Suppressor macrophage treated with lipopolysaccharide for 4 hours (primary cell): ENCODE measurements around the gene TMEM108.

Experiments used
- DNase-seq: peaks from one replicate; pipeline ENCODE4 v3.0.0-alpha.2; 2020

The TMEM108 gene

DNA sequence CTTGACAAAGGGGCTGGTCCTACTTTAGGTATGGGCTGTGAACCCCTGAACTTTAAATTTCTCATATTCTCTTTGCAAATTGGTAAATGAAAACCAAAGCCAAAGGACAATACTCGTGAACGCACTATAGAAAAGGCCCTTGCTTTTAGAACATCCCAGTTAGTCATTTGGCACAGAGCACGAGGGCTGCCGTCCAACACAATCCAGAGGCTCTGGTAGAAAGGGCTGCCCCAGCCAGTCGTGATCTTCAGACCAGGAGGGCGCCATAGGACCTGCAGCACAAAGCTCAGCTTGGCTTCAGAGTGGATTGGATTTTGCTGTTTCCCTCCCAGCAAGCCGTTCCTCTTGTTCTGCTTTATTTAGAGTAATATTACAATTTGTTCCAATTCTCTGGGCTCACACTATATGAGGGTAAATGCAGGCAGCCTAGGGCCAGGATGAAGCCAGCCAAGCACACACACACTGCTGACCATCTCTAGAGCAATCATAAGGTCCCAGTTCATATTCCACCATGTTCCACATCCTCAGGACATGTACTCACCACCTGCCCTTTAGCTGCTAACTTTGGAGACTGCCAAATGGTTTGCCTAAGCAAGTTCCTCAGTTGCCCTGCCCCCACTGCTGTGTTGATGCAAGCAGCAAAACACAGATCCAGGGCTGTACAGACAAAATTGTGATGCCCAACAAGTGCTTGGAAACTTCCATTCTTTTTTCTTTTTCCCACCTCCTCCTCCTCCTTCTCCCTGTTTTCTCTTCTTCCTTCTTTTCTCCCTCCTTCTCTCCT is 355.7 kb downstream of the TMEM108 start:
- no peak for DNase-seq

DNA sequence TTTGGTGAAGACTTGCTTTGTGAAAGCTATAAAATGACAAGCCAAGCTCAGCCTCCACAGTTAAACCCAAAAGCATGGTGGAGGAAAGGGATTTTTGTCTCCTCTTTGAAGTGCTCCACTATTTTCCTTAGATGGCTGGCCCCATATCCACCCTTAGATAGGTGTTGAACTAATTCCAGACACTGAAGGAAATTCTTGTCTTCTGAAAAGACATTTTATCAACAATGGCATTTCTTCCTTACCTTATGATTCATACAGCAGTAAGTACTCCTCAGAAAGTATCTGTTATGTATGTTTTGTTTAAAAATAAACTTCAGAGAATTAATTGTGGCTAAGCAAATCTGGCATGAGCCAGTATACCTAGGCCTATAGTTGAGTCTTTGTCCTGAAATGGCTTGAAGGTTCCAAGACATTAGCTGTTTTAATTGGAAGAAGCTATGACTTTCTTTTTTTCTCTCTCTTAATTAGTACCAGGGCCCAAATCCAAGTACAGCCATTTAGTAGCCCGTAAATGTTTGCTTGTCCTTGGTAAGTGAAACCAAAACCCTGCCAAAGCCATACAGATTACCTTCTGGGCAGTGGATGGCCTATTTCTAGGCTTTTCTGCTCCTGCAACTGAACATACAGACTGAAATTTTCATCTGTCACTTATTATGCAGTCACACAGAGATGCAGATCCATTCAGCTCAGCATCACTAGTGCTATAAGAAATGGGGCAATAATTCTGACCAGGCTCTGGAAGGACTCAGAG is 356.5 kb downstream of the TMEM108 start:
- no peak for DNase-seq

DNA sequence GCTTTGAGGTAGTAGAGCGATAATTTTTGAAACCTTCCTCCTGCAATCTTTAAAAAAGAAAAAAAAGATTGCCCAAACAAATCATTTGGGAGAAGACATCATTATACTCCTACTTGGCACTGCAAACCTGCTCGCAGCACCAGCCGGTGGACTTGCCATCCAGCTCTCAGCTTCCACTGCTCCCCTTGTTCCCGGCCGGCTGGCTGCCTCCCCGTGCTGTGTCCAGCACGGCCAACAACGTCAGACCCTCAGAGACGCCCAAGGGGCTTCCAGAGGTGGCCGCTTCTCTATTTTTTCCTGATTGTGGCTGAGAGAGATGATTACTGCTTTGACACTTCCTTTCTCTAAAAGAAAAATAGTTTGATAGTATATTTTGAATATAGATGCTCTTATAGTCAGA is 358.7 kb downstream of the TMEM108 start:
- no peak for DNase-seq

DNA sequence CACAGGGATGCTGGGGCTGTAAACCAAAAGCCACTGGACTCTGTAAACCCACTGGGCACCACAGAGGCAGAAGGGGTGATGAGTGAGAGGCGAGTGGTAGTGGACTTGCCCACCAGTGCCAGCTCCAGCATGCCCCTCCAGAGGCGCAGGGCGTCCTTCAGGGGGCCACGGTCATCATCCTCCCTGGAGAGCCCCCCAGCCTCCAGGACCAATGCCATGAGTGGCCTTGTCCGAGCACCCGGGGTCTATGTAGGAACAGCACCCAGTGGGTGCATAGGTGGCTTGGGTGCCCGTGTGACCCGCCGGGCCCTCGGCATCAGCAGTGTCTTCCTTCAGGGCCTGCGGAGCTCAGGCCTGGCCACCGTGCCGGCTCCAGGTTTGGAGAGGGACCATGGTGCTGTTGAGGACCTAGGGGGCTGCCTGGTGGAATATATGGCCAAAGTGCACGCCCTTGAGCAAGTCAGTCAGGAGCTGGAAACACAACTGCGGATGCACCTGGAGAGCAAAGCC is 361.9 kb downstream of the TMEM108 start, which contains the start of gene BFSP2:
TSS of gene BFSP2 (plus strand) at position 51 of the 510 bp plus-strand sequence. CDS start at position 79, 28 bp downstream.
- DNase-seq, result no peak

DNA sequence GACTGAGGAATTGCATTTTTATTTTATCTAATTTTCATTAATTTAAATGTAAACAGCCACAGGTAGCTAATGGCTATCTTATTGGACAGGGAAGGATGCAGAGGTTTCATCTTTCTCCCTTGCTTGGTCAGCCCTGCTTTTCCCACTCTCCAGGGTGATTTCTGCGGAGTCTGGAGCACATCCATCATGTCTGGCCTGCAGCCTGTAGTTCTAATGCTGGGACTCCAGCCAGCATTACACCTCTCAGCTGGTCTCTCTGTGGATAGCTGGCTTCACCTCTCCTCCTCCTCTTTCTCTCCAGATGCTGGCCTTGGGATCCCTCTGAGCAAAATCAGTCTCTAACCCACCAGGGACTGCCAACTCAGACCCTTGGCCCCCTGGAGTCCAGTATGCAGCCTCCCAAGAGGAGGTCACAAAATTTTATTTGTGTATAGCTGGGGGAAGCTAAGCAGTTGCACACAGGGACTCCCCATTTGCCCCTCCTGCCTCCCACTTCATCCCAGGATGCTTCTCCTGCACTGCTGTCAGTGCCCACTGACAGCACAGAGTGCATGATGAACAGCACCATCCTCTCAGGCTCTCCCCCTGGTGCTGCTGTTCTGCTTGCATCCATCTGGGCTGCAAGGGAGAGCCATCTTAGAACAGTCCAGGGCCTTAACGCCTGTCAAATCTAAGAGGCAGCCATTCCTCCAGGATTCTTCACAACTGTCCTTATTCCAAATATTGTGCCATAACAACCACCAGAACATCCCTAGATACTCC is 363.4 kb downstream of the TMEM108 start:
- DNase-seq, result no peak

DNA sequence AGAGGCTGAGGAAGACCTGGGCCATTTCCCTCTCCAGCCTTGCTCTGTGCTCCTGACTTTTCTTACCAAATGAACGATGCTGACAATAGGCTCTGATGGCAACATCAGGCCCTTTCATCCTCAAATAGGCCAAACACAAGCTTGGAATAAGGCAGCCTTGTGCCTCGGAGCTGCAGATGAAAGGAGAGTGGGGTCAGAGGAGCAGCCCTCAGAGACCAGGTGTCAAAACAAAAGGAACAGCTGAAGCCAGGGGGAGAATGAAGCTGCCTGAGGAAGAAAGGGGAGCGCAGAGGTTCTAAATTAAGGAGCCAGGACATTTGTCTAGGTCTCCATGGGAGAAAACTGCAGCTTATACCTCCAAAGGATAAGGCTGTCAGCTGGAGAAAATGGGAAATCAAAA is 366.7 kb downstream of the TMEM108 start:
- DNase-seq, result no peak

DNA sequence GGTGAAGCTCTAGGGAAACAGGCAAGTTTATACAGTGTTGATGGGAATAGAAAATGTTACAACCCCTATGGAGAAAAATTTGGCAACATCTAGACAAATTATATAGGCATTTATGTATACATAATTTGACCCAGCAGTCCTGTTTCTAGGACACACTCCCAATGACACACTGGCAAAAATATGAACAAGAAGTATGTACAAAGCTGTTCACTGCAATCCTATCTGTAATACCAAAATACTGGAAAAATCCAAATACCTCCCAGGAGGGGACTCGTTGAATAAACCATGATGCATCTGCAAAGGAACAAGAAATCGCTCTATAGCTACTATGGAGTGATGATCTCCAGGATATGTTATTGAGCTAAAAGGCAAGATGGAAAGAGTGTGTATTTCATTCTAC is 370.2 kb downstream of the TMEM108 start:
- DNase-seq, result no peak

DNA sequence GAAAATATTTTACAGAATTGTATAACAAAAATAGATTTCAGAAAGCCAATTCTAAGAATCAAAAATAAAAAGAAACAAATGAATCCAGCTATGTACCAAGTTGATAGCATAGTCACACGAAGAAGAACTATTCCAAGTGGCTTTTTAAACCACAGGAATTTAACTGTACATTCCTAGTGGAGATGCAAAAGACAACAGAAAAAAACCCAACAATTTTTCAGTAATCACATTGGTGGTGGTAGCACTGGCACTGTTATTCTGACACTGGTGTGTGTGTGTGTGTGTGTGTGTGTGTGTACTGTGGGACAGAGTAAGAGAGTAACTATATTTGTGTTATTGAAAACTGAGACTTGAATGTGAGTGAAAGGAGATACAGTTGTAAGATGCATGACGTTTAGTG is 370.8 kb downstream of the TMEM108 start:
- no peak for DNase-seq

DNA sequence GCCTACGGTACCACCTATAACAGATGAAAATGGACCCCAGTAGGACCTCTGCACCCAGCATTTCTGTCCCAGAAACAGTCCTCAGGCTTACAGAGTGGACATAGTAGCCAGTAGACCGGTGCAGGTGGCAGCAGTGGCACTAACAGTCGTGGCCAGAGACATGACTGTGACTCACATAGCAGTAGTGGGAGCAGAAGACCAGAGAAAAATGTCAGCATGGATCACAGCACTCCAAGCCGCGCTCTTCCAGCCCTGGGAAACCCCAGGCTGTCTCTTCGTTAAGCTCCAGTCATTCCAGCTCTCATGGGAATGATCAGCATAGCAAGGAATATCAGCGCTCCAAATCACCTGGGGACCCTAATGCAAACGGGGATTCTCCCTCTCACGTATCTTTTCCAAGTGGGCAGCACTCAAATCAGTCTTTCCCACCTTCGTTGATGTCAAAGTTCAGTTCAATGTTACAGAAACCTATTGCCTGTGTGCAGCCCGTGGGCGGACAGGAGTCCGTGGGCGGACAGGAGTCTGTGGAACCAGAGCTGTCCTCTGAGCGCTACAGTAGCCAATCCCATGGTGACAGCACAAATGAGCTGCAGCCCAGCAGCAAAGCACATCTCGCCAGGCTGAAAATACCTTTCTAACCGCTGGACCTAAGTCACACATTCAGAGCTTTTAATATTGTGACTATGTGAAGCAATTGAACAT is 372.2 kb downstream of the TMEM108 start:
- no peak for DNase-seq

DNA sequence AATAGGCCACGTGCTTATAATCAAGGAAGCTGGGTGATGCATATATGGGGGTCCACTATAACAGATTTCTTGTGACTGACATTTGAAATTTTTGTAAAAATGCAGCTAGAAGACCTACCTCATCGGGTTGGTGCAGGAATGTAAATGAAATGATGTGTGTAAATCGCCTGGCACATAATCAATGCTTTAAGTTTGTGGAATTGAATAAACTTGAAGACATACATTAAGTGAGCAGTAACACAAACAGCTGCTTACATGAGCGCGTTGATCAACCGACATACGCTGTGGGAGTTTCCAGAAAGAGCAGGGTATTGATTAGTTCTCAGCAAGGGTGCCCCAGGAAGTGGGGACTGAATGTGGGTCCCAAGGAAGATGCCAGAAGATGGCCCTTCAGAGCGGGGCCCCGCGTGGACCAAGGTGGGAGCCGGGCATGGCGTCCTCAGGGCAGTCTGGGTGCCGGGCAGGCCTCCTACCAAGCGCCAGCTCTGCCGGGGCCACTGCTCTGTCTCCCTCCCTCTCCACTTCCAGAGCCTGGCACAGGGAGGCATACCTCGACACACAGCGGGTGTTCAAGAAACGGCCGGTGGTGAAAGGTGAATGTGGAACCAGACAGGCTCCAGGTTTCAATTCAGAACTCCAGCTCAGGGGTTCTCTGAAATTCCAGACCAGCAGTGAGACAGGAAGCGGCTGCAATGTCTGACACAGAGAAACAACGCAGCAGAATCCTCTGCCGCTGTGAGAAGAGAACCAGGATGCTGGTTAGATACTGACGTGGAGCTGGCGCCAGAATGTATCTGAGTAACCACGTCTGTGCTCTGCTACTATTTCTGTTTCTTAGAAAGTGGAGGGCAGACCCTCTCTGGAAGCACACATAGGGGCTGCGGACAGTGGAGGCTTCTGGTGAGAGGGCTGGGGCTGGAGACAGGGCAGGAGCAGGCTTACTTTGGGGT is 374.3 kb downstream of the TMEM108 start:
- no peak for DNase-seq

DNA sequence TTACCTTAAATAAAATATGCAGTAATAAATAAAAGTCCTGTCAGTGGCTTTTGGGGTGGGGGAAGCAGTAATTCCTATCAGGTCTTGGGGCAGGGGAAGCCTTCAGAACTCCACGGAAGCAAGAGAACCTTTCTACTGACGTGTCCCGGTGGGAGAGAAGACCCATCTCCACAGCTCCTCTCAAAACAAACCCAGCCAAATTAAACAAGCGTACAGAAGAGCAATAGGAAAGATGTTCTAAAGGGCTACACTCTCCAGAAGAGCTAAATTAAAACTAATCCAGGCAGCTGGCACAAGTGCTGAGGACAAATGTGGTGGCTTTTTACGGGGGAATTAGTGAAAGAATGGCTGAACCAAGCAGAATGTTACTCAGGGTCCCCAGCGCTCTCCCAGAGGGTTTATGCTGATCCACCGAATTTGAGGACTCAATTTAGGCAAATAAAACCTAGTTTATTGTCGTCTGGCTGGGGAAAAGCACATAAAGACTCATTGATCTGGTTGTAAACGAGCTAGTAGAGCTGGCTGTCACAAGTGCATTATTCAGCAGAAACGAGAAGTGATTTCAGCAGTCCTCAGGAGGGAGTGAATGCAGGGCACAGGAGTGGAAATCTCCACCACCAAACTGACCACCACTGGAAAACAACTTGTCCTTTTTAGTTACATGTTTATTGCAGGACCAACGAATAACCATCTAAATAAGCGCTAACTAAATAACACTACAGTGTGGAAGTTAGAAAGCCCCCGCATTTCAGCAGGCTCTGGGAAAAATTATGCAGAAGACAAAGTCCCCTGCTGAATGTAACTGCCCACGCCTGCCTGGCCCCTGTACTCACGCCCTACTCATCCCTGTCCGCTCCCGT is 375.2 kb downstream of the TMEM108 start:
- peak; percentile 31 for DNase-seq

DNA sequence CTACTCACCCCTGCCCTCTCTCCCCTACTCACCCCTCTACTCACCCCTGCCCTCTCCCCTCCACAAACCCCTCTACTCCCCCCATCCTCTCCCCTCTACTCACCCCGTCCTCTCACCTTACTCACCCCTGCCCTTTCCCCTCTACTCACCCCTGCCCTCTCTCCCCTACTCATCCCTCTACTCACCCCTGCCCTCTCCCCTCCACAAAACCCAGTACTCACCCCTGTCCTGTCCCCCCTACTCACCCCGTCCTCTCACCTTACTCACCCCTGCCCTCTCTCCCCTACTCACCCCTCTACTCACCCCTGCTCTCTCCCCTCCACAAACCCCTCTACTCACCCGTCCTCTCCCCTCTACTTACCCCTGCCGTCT is 375.8 kb downstream of the TMEM108 start:
- DNase-seq, result no peak

DNA sequence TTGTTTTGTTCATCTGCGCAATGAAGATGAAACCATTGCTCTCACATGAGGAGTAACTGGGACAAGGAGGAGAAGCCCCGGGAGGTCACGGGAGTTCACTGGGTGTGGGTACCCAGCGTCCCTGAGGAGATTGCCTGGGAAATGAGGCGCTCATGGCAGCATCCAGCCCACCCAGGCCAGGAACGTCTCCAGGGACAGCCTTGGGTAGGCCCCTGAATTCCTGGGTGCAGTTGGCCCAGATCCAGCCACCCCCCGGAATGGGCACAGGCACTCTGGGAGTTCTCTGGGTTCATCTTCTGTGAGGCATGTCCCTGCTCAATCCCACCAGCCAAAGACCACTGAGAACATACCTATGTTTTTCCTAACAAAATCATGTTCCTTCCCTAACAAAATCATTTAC is 380.2 kb downstream of the TMEM108 start:
- no peak for DNase-seq

DNA sequence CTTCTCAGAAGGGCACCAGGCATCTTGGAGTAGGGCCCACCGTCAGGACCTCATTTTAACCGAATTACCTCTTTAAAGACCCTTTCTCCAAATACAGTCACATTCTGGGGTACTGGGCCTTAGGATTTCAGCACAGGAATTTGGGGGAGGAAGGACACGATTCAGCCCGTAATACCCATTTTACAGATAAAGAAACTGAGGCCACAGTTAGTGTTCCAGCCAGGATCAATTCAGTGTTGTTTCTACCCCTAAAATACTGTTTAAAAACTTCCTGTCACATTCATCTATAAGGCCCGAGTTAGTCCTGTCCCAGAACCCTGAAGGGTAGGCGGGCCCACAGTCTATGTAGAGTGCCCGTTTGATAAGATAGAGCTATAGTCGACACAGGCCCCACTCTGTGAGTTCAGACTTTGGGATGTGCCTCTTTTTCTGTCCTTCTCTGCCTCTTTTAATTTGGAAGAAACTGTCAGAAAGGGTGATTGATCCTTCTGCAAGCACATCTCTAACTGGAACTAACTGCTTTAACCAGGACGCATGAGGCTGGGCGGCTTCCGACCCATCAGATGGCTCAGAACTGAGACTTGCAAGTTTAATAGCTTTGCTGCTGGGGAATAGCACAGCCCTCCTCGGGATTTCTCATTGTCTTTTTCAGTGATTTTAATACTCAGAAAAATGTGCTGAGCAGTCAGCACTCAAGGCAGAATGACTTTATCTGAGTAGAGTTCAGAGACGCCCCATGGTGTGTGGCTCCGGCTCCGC is 381.1 kb downstream of the TMEM108 start:
- no peak for DNase-seq

DNA sequence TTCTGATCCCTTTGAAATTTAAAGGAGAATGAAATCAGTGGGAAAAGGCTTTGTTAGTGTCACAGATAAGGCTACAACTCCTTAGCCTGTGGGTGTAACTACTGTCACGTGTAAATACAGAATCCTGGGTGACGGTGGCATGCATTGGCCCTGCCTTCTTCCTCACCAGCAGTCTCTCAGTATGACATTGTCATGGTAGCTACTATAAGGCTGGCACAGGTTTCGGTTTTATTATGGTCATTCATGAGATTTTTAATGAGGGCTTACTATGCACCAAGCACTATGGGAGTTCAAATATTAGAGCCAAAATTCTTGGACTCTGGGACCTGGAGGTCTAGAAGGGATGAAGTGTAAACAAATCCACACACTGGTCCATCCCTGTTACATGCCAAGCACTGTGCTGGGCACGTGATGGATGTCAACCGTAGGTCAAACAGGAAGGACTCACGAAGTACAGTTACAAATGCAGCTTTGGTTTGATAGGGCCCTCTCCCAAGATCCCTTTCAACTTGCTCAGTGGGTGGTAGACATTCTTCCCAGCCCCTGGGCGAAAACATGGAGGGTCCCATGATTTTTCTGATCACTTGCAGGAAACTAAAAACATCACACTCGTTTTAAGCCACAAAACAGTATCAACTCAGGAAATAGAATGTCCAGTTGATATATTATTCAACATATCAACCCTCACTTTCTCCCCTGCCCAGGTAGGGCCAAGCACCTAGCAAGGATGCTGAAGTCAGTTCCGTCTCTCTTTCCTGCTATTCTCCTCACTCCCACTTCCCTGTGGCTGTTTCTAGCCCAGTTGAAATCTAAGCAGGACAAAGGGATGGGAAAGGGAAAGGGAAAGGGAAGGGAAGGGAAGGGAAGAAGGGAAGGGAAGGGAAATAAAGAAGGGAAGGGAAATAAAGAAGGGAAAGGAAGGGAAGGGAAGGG is 387.0 kb downstream of the TMEM108 start:
- no peak for DNase-seq

DNA sequence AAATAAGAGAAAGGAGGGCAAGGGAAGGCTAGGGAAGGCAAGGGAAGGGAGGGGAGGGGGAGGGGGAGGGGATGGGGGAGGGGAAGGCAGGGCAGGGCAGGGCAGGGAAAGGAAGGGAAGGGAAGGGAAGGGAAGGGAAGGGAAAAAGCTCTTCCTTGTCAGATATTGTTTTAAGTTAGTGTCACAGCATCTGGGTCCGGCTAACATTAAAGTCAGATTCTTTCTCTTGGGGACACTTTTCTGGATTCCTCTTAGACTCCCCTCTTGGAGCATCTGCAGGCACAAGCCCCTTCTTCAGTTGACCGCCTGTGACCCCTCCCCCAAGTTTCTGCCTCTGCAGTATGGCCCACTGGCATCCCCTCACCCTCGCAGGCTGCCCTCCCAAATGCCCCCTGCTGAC is 387.7 kb downstream of the TMEM108 start:
- no peak for DNase-seq

DNA sequence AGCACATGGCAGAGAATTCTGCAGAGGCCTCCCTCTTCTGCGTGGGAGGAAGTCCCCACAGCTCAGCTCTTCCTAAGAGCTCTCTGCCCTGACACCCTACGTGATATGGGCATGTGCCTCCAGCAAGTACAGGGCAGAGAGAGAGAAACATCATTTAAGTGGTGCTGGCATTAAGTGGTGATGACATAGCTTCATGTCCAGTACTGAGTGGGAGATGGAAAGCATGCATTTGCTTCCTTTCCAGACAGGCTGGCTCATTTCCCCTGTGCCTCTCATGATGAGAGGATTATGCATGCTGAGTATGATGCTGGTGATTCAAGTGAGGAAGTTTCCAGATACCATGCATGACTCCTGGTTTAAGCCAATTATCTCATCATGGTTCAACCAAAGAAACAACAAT is 388.5 kb downstream of the TMEM108 start:
- DNase-seq, result peak; percentile 88

DNA sequence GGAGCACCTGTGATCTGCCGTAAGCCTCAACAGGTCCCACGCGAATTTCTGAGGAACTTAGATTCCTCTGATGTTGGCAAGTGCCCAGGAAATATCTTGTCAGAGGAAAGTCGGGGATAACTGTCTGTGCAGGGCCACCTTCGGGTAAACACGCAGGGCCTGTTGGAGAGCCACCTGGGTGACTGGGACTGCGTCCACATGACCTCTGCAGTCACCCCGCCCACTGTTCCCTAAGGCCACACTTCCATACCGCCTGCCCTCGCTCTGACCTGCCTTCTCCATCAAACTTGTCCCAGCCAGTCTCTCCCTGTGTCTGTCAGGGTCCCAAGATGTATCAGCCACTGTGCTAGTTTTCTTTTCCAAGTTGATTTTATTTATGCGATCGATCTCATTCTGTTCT is 390.4 kb downstream of the TMEM108 start:
- DNase-seq, result no peak

DNA sequence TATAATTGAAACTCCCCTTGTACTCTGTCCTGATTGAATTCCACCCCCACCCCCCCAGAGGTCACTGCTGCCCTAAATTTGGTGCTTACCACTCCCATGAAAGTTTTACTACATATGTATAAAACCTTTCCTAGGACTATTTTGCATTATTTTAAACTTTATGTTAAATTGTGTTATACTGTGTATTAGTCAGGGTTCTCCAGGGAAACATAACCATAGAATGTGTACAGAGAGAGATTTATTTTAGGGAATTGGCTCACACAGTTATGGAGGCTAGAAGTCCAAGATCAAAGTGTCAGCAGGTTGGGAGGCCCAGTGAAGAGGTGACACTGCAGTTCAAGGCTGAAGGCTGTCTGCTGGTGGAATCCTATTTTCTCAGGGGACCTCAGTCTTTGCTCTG is 390.9 kb downstream of the TMEM108 start:
- DNase-seq, result no peak
